ENCODE measurements around the gene MRPS27. TPM values are rescaled to one million over a fixed set of nuclear protein-coding genes. Genes with fewer than 3 reads are reported as not detected.
"Not testable (repeated sequence)": the region's sequence is repeated elsewhere in the genome, so short reads cannot be mapped to it uniquely, and the experiment has no call there.

MRPS27 gene
- total RNA-seq, 2 donors from 2014 or later = 87.4 to 116 TPM

GRCh38 chr5:72302171-72302570, 17.9 kb downstream of the MRPS27 start:
- DNase-seq (ENCODE audit: low spot score in 2 of 2) (no peak), ATAC-seq (no peak)
- H3K36me3 Mint-ChIP-seq = peaks cover 6 to 8% of the 10 kb centered on the region in 2 donors
- no peak overlapping the region for H3K27ac Mint-ChIP-seq
- H3K9me3 Mint-ChIP-seq = no peaks in the 10 kb centered on the region

DNA sequence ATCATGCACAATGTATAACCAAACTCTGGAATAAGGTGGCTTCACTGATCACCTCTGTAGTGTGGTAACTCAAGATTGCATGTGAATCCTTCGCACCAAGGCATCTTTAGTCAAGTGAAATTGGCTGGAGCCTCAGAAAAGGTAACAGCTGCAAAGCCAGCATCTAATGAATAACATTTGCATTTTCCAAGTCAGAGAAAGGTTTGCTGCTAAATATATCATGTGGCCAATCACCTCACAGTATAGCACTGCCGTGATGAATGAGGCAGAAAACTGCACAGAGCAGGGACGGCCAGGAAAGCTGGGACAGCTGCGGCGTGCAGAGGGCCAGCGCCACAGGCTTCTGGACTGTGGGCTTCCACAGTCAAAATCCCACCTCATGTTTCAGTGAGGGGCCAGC, 18.5 kb downstream of the MRPS27 start:
- Mint-ChIP-seq H3K36me3 (peaks cover 5 to 8% of the 10 kb centered on the region in 2 donors), H3K27ac (no peak overlapping the region), H3K9me3 (no peaks in the 10 kb centered on the region)
- no peak for DNase-seq (ENCODE audit: low spot score in 2 of 2)
- no peak for ATAC-seq

DNA sequence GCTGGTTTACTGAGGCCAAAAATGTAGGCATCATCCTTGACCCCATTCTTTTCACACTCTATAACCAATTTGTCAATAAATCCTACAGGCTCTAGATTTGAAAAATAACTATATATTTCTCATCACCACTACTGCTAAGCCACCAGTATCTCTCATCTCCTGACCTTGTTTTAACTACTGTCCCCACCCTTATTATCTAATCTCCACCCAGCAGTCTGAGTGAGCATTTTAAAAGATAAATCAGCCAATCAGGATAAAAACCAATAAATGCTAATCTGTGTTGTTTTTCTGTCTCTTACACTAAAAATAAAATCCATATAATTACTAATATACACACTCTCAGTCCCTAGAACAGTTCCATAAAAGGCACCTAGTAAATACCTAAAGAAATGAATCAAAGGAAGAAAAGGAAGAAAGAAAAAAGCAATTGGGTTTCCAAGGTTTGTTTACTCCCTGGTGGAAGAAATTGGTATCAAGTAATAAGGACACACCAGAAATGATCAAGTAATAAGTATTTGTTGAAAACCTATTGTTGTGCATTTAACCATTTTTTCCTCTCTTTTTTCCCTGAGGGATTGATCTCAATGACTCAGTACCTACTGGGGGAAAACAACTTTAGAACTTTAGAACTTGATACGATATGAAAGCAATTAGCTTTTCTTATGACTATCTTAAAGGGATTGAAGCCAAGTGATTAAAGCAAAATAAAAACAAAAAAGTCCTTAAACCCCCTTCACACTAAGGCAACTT, 19.3 kb downstream of the MRPS27 start:
- DNase-seq (ENCODE audit: low spot score in 2 of 2) (no peak), ATAC-seq (no peak)
- no peak overlapping the region for H3K27ac Mint-ChIP-seq
- H3K9me3 Mint-ChIP-seq = no peaks in the 10 kb centered on the region
- H3K36me3 Mint-ChIP-seq = peaks cover 5 to 13% of the 10 kb centered on the region in 2 donors

- Mint-ChIP-seq H3K36me3 (peaks cover 6 to 20% of the 10 kb centered on the region in 2 donors), H3K9me3 (no peaks in the 10 kb centered on the region)
Measured at GRCh38 chr5:72298711-72299110, 21.3 kb downstream of the MRPS27 start.

DNA sequence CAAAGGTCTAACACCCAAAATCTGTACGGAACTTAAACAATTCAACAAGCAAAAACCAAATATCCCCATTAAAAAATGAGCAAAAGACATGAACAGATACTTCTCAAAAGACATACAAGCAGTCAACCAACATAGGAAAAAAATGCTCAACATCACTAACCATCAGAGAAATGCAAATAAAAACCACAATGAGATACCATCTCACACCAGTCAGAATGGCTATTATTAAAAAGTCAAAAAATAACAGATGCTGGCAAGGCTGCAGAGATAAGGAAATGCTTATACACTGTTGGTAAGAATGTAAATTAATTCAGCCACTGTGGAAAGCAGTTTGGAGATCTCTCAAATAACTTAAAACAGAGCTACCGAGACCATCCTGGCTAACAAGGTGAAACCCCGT, 21.9 kb downstream of the MRPS27 start:
- not testable (repeated sequence) for ATAC-seq; H3K27ac Mint-ChIP-seq; H3K9me3 Mint-ChIP-seq; DNase-seq (ENCODE audit: low spot score in 2 of 2)
- H3K36me3 Mint-ChIP-seq = peaks cover 6 to 20% of the 10 kb centered on the region in 2 donors

More at GRCh38 chr5:72298711-72299110, 21.3 kb downstream of the MRPS27 start:
- ATAC-seq (no peak), DNase-seq (ENCODE audit: low spot score in 2 of 2) (no peak)
- no peak overlapping the region for H3K27ac Mint-ChIP-seq

DNA sequence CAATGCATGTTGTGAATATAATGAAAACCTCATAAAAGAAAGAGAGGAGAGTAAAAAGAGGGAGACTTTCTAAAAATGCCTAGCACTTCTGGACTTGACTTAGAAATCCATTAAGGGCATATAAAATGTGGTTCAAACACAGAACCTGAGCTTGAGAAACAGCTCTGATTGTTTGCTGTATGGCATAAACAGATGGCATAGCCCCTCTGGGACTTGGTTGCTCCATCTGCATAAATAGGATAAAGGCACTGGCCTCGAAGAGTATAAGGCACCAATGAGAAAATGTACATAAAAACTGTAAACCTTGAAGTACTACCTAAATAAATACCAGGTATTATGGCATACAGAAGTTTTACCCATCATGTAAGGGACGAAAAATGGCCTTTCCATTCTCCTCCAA, 23.8 kb downstream of the MRPS27 start:
- H3K9me3 Mint-ChIP-seq = no peaks in the 10 kb centered on the region
- ATAC-seq (no peak), DNase-seq (ENCODE audit: low spot score in 2 of 2) (no peak)
- H3K27ac Mint-ChIP-seq = no peak overlapping the region
- peaks cover 6 to 20% of the 10 kb centered on the region in 2 donors for H3K36me3 Mint-ChIP-seq

- ATAC-seq (no peak), DNase-seq (ENCODE audit: low spot score in 2 of 2) (no peak)
- H3K27ac Mint-ChIP-seq = no peak overlapping the region
- peaks cover 6 to 20% of the 10 kb centered on the region in 2 donors for H3K36me3 Mint-ChIP-seq
- no peaks in the 10 kb centered on the region for H3K9me3 Mint-ChIP-seq
Measured at GRCh38 chr5:72295539-72295938, 24.5 kb downstream of the MRPS27 start.

- Mint-ChIP-seq H3K36me3 (peaks cover 6 to 16% of the 10 kb centered on the region in 2 donors), H3K9me3 (no peaks in the 10 kb centered on the region), H3K27ac (no peak overlapping the region)
- ATAC-seq = no peak
- DNase-seq (ENCODE audit: low spot score in 2 of 2) = no peak
Measured at GRCh38 chr5:72294473-72294872, 25.6 kb downstream of the MRPS27 start.

DNA sequence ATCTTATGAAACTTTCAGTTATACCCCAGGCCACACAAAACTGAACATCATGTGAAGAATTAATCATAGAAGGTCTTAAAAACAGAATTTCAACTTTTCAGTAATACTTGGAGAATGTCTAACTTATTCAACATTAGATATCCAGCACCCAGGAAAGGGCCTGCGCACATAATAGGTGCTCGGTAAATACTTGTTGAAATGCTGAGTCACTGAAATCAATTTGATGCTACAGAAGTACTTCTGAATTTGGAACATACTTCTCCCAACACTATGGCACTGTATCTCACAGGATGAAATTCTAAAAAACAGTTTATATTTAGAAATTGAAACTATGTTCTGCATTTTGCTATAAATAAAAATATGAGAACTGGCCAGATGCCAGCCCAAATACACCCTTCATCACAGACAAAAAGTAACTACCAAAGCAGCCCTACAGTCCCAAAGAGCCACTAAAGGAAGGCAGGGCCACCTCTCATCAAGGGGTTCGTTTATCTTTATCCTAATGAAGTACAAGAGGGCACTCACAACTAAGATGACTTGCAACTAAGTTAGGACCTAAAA, 26.5 kb downstream of the MRPS27 start:
- no peak for DNase-seq (ENCODE audit: low spot score in 2 of 2)
- peaks cover 11 to 21% of the 10 kb centered on the region in 2 donors for H3K36me3 Mint-ChIP-seq
- H3K27ac Mint-ChIP-seq = no peak overlapping the region

GRCh38 chr5:72292411-72292810, 27.6 kb downstream of the MRPS27 start:
- no peak overlapping the region for H3K27ac Mint-ChIP-seq
- H3K9me3 Mint-ChIP-seq = no peaks in the 10 kb centered on the region
- ATAC-seq = no peak
- peaks cover 19 to 23% of the 10 kb centered on the region in 2 donors for H3K36me3 Mint-ChIP-seq
- no peak for DNase-seq (ENCODE audit: low spot score in 2 of 2)

More for the DNA sequence above, 26.5 kb downstream of the MRPS27 start:
- ATAC-seq = no peak
- H3K9me3 Mint-ChIP-seq = no peaks in the 10 kb centered on the region

GRCh38 chr5:72291601-72292000, 28.4 kb downstream of the MRPS27 start:
- H3K36me3 Mint-ChIP-seq = peaks cover 19 to 23% of the 10 kb centered on the region in 2 donors
- H3K27ac Mint-ChIP-seq = no peak overlapping the region
- DNase-seq (ENCODE audit: low spot score in 2 of 2) = no peak

DNA sequence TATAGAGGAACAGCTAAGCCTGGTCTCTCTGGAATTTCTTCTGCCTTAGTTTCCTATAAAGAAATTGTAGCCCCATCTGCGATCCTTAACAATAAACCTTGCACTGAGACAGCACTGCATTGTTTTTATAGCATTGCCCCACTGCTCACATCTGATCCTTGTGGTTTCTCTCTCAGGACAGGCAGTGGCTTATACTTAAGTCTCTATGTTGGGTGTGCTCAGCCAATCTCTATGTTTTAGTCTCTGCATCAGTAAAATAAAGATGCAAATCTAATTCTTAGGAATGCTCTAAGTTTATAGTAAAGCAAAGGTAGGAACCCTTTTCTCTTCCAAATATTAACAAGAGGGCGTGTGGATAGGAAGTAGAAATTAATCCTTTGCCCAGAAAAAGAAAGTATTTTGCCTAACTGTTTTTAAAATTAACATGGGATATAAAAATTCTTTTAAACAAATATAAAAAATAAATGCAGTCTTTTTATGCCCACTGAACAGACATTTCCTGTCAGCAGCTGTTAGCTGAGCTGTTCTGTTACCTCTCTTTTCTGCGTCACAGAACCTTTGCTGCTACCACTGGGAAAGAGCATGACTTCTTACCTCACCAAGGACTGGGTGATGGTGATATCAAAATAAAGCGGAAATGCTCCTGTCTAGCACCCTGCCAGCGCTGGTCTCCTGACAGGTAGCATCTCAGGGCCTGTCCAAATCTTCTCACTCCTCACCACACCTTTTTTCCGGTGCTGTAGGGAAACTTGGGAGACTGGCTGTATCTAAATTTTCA, 29.5 kb downstream of the MRPS27 start:
- Mint-ChIP-seq H3K36me3 (peaks cover 17 to 19% of the 10 kb centered on the region in 2 donors), H3K27ac (no peak overlapping the region), H3K9me3 (no peaks in the 10 kb centered on the region)
- no peak for DNase-seq (ENCODE audit: low spot score in 2 of 2)
- no peak for ATAC-seq

More at GRCh38 chr5:72291601-72292000, 28.4 kb downstream of the MRPS27 start:
- ATAC-seq = no peak
- H3K9me3 Mint-ChIP-seq = no peaks in the 10 kb centered on the region

DNA sequence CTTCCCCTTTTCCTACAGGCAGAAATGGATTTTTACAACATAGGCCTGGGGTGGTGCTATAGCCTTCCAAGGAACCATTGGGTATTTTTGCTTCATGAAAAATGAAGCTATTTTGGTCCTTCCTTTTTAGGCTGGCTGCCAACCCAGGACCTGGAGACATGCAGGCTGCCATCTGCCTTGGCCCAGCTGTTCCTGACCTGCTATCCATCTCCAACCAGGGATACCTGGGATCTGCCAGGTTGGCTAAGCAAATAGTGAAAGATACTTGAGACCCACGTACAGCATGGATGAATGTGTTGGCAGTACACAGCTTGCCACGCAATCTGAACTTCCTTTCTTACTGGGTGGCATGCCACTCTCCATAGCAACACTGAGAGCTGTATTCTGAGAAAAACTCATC, 31.1 kb downstream of the MRPS27 start:
- Mint-ChIP-seq H3K36me3 (peaks cover 11 to 13% of the 10 kb centered on the region in 2 donors), H3K9me3 (no peaks in the 10 kb centered on the region), H3K27ac (no peak overlapping the region)
- DNase-seq (ENCODE audit: low spot score in 2 of 2) (no peak), ATAC-seq (no peak)

DNA sequence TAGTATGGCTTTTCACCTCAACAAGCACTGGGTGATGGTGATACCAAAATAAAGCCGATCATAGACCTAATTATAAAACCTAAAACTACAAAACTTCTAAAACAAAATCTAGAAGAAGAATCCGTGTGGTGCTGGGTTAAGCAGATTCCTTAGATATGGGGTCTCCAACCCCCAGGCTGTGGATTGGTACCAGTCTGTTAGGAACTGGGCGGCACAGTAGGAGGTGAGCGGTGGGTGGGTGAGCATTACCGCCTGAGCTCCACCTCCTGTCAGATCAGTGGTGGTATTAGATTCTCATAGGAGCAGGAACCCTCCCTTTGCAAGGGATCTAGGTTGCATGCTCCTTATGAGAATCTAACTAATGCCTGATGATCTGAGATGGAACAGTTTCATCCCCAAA, 33.2 kb downstream of the MRPS27 start:
- DNase-seq (ENCODE audit: low spot score in 2 of 2) (no peak), ATAC-seq (no peak)
- H3K36me3 Mint-ChIP-seq = peaks cover 13 to 17% of the 10 kb centered on the region in 2 donors
- H3K9me3 Mint-ChIP-seq = no peaks in the 10 kb centered on the region
- H3K27ac Mint-ChIP-seq = no peak overlapping the region

DNA sequence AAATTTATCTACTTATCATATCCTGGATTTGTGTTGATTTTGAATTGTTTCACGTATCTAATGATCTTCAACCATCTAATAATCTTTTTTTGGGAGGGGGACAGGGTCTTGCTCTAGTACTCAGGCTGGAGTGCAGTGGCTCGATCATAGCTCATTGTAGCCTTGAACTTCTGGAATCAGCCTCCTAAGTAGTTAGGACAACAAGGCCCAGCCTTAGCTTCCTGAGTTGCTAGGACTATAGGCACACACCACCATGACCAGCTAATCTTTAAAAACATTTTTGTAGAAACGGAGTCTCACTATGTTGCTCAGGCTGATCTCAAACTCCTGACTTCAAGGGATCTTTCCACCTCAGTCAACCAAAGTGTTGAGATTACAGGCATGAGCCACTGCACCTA, 34.6 kb downstream of the MRPS27 start:
- Mint-ChIP-seq H3K36me3 (peaks cover 13 to 25% of the 10 kb centered on the region in 2 donors), H3K9me3 (no peaks in the 10 kb centered on the region), H3K27ac (no peak overlapping the region)
- no peak for DNase-seq (ENCODE audit: low spot score in 2 of 2)
- ATAC-seq = no peak

- H3K27ac Mint-ChIP-seq = no peak overlapping the region
- DNase-seq (ENCODE audit: low spot score in 2 of 2) (no peak), ATAC-seq (no peak)
- H3K36me3 Mint-ChIP-seq = peaks cover 16 to 23% of the 10 kb centered on the region in 2 donors
- no peaks in the 10 kb centered on the region for H3K9me3 Mint-ChIP-seq
Measured at GRCh38 chr5:72284559-72285423, 35.2 kb downstream of the MRPS27 start.

Data from activated naive CD4-positive, alpha-beta T cell treated with anti-CD3 and anti-CD28 coated beads, Interleukin-2, amount 50 U/mL, for 72 hours (primary cell).